HEK293T (cell line): ENCODE results near the gene EIF4E3.

Source experiments
- CTCF ChIA-PET: fragments of 350-600 bp; formaldehyde crosslinking; extraction: SDS; loops from one replicate; lab custom pipeline; 2021; ENCODE audit warnings: antibody characterized with exemption, inconsistent platforms; lab: Yijun Ruan, JAX
- POLR2A ChIA-PET: fragments of 350-600 bp; formaldehyde crosslinking; extraction: SDS; loops from one replicate; lab custom pipeline; 2020; ENCODE audit warnings: antibody characterized with exemption, inconsistent platforms; lab: Yijun Ruan, JAX
- DNase-seq: peaks from one replicate; pipeline ENCODE4 v3.0.0; 2012; ENCODE audit warnings: mixed read lengths; ENCODE audit errors: extremely low spot score
- ARNT ChIP-seq: fragments of 450-650 bp; IDR thresholded peaks from 2 replicates; pipeline ENCODE4 v1.6.1; 2017; ENCODE audit warnings: mild to moderate bottlenecking
- BHLHE40 ChIP-seq: fragments of 450-650 bp; IDR thresholded peaks from 2 replicates; pipeline ENCODE4 v1.6.1; 2016; ENCODE audit warnings: mild to moderate bottlenecking, moderate library complexity, borderline replicate concordance
- CTBP1 ChIP-seq: fragments of 450-650 bp; IDR thresholded peaks from 2 replicates; pipeline ENCODE4 v1.6.1; 2016; ENCODE audit warnings: borderline replicate concordance
- ELF4 ChIP-seq: fragments of 450-650 bp; IDR thresholded peaks from 2 replicates; pipeline ENCODE4 v1.6.1; 2017; ENCODE audit warnings: antibody characterized with exemption
- FOXA1 ChIP-seq: fragments of 450-650 bp; IDR thresholded peaks from 2 replicates; pipeline ENCODE4 v1.6.1; 2016; ENCODE audit warnings: mild to moderate bottlenecking
- FOXK2 ChIP-seq: fragments of 450-650 bp; IDR thresholded peaks from 2 replicates; pipeline ENCODE4 v1.6.1; 2016; ENCODE audit warnings: mild to moderate bottlenecking
- FOXM1 ChIP-seq: fragments of 450-650 bp; IDR thresholded peaks from 2 replicates; pipeline ENCODE4 v1.6.1; 2017; ENCODE audit warnings: mild to moderate bottlenecking, borderline replicate concordance
- HDGF ChIP-seq: fragments of 450-650 bp; IDR thresholded peaks from 2 replicates; pipeline ENCODE4 v1.6.1; 2017; ENCODE audit warnings: antibody characterized with exemption, borderline replicate concordance
- L3MBTL2 ChIP-seq: fragments of 450-650 bp; conservative IDR thresholded peaks from 2 replicates; pipeline ENCODE4 v1.6.1; 2016; ENCODE audit warnings: mild to moderate bottlenecking
- LEF1 ChIP-seq: fragments of 450-650 bp; IDR thresholded peaks from 2 replicates; pipeline ENCODE4 v1.6.1; 2017; ENCODE audit warnings: mild to moderate bottlenecking, borderline replicate concordance
- NFRKB ChIP-seq: fragments of 450-650 bp; IDR thresholded peaks from 2 replicates; pipeline ENCODE4 v1.6.1; 2016; ENCODE audit warnings: mild to moderate bottlenecking, moderate library complexity
- PKNOX1 ChIP-seq: fragments of 450-650 bp; IDR thresholded peaks from 2 replicates; pipeline ENCODE4 v1.6.1; 2016
- SP1 ChIP-seq: fragments of 450-650 bp; IDR thresholded peaks from 2 replicates; pipeline ENCODE4 v1.6.1; 2017
- SUZ12 ChIP-seq: fragments of 450-650 bp; IDR thresholded peaks from 2 replicates; pipeline ENCODE4 v1.6.1; 2016; ENCODE audit warnings: mild to moderate bottlenecking
- TARDBP ChIP-seq: fragments of 450-650 bp; IDR thresholded peaks from 2 replicates; pipeline ENCODE4 v1.6.1; 2016
- ZNF384 ChIP-seq: fragments of 450-650 bp; IDR thresholded peaks from 2 replicates; pipeline ENCODE4 v1.6.1; 2016

The EIF4E3 gene

GRCh38 chr3:71702131-71703024, 22.8 kb downstream of the EIF4E3 start:
- CTCF ChIA-PET = interaction anchor here (0.7 to 1.0 kb wide), 2 partner anchors 21 to 281 kb away, joined by 3 to 5 read pairs; no protein-coding TSS in a partner anchor
- POLR2A ChIA-PET = no interaction called here
- DNase-seq = no peak
- TF ChIP-seq FOXA1 (no peak), ELF4 (no peak), NFRKB (no peak), BHLHE40 (no peak), FOXM1 (no peak), CTBP1 (no peak), SUZ12 (no peak), ARNT (no peak), ZNF384 (no peak), LEF1 (no peak), PKNOX1 (no peak), L3MBTL2 (no peak), SP1 (no peak), FOXK2 (no peak), HDGF (no peak), TARDBP (no peak)

GRCh38 chr3:71701251-71701762, 23.9 kb downstream of the EIF4E3 start:
- CTCF ChIA-PET = interaction anchor here (0.7 kb wide), 1 partner anchor 282 kb away, joined by 5 read pairs; no protein-coding TSS in a partner anchor
- POLR2A ChIA-PET = no interaction called here
- TF ChIP-seq BHLHE40 (no peak), HDGF (no peak), FOXK2 (no peak)
- DNase-seq = no peak

GRCh38 chr3:71695000-71695482, 30.2 kb downstream of the EIF4E3 start:
- CTCF ChIA-PET = interaction anchor here (1.8 kb wide), 1 partner anchor 14 kb away, joined by 5 read pairs; no protein-coding TSS in a partner anchor
- POLR2A ChIA-PET = no interaction called here

DNA sequence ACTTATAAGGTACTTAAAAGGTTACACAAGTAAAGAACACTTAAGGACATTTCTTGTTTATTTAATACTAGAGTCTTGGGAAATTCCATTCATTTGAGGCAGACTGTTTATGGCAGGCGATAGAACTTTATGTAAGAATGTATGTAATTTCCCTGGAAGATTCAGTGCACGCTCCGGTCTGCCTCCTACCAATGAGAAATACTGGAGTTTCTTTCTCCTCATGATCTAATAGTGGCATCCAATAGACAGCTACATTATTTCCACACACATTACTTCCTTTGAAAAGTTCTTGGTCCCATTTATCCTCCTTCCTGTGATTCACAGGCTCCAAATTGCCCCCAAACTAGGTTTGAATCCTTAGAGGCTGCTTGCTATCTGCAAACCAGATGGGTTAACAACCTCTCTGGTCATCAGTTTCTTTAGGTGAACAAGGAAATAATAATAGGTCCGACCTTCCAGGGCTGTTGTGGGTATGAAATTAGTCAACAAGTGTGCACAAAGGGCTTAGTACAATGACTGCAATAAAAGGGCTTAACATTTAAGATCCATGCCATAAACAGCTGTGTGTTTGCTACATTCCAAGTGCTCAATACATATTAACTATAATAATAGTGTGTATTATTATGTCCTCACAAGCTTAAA, 30.7 kb downstream of the EIF4E3 start:
- CTCF ChIA-PET = no interaction called here
- DNase-seq = no peak
- POLR2A ChIA-PET = no interaction called here
- TF ChIP-seq HDGF (no peak), L3MBTL2 (no peak), BHLHE40 (no peak), ELF4 (no peak), ZNF384 (no peak), PKNOX1 (no peak)

More at GRCh38 chr3:71695000-71695482, 30.2 kb downstream of the EIF4E3 start:
- no peak for TF ChIP-seq SP1
- no peak for TF ChIP-seq FOXM1
- TF ChIP-seq LEF1 = no peak
- TF ChIP-seq ELF4 = no peak
- TF ChIP-seq NFRKB = no peak
- TF ChIP-seq SUZ12 = no peak
- TF ChIP-seq L3MBTL2 = no peak
- TF ChIP-seq PKNOX1 = no peak
- DNase-seq = no peak

- no peak for TF ChIP-seq HDGF
- TF ChIP-seq FOXA1 = no peak
- TF ChIP-seq ARNT = no peak
- TF ChIP-seq FOXM1 = no peak
- no peak for TF ChIP-seq CTBP1
- no peak for TF ChIP-seq BHLHE40
- TF ChIP-seq SP1 = no peak
- DNase-seq = no peak
- CTCF ChIA-PET = interaction anchor here (2.1 kb wide), 1 partner anchor 12 kb away, joined by 10 read pairs; no protein-coding TSS in a partner anchor
- POLR2A ChIA-PET = no interaction called here
Measured at GRCh38 chr3:71693641-71694040, 31.6 kb downstream of the EIF4E3 start.

GRCh38 chr3:71692139-71692538, 33.1 kb downstream of the EIF4E3 start:
- no peak for TF ChIP-seq FOXA1
- TF ChIP-seq PKNOX1 = no peak
- no peak for TF ChIP-seq FOXK2
- POLR2A ChIA-PET = no interaction called here
- CTCF ChIA-PET = interaction anchor here (0.6 to 2.1 kb wide), 2 partner anchors 11 to 113 kb away, joined by 3 to 10 read pairs; no protein-coding TSS in a partner anchor
- DNase-seq = no peak
